Coronary artery (tissue), 2 donors: ENCODE results near the gene CREB5.
"Not testable (repeated sequence)": the region's sequence is repeated elsewhere in the genome, so short reads cannot be mapped to it uniquely, and the experiment has no call there.

Experiments
- DNase-seq: peaks from one replicate; pipeline ENCODE4 v3.0.0-alpha.2; 2017; ENCODE audit warnings: low spot score
- H3K27ac ChIP-seq, 2 donors: fragments of 200-600 bp; sonication (generic); one replicate each; pipeline ENCODE4 v1.5.1; 2016 to 2019
- H3K4me3 ChIP-seq: fragments of 200-600 bp; sonication (generic); 2 replicates; pipeline ENCODE4 v1.5.1; 2016; ENCODE audit warnings: mild to moderate bottlenecking, moderate library complexity
- CTCF ChIP-seq: fragments of 200-600 bp; sonication (generic); IDR thresholded peaks from one replicate; pipeline ENCODE4 v1.5.1; 2019; ENCODE audit warnings: antibody characterized with exemption

CREB5 gene

GRCh38 chr7:28815369-28815927 is 403.1 kb downstream of the CREB5 start:
- DNase-seq, result no peak
- TF ChIP-seq CTCF, result no peak
- Histone ChIP-seq H3K27ac (no peak overlapping the region), H3K4me3 (no peak overlapping the region)

GRCh38 chr7:28815928-28816373 is 403.6 kb downstream of the CREB5 start:
- H3K4me3 ChIP-seq, result no peak overlapping the region
- no peak for TF ChIP-seq CTCF
- no peak overlapping the region for H3K27ac ChIP-seq
- no peak for DNase-seq

- no peak for DNase-seq
- Histone ChIP-seq H3K4me3 (no peak overlapping the region), H3K27ac (no peak overlapping the region)
- TF ChIP-seq CTCF, result no peak
Observed at GRCh38 chr7:28818996-28819395, 406.7 kb downstream of the CREB5 start.

GRCh38 chr7:28823582-28823981 is 411.3 kb downstream of the CREB5 start:
- H3K27ac ChIP-seq, result no peak overlapping the region
- no peak for DNase-seq
- no peak for TF ChIP-seq CTCF
- no peak overlapping the region for H3K4me3 ChIP-seq

GRCh38 chr7:28825817-28826448 is 413.6 kb downstream of the CREB5 start:
- not testable (repeated sequence) for H3K27ac ChIP-seq, DNase-seq, H3K4me3 ChIP-seq

- Histone ChIP-seq H3K27ac (no peak overlapping the region), H3K4me3 (no peak overlapping the region)
- no peak for TF ChIP-seq CTCF
- DNase-seq, result no peak
Observed at GRCh38 chr7:28830846-28831245, 418.5 kb downstream of the CREB5 start.

GRCh38 chr7:28832669-28833068 is 420.4 kb downstream of the CREB5 start:
- no peak for TF ChIP-seq CTCF
- no peak for DNase-seq

More at GRCh38 chr7:28832669-28833068, 420.4 kb downstream of the CREB5 start:
- H3K27ac ChIP-seq, result no peak overlapping the region
- no peak overlapping the region for H3K4me3 ChIP-seq
